Endothelial cell of umbilical vein (primary cell): Measurements from ENCODE around the gene S100A13.

Experiments used
- CTCF ChIP-seq, 2 donors: IDR thresholded peaks; 1 replicate in 1 of 2; 2 replicates in 1 of 2; pipeline ENCODE4 v1.5.1; 2011; ENCODE audit warnings: low read length in 2 of 2, mild to moderate bottlenecking in 2 of 2, moderate library complexity in 2 of 2, control low read depth in 1 of 2, inconsistent platforms in 1 of 2, low read depth in 1 of 2; ENCODE audit not compliant: insufficient read depth in 1 of 2; ENCODE audit errors: extremely low read depth in 1 of 2
- EZH2 ChIP-seq: IDR thresholded peaks from 2 replicates; pipeline ENCODE4 v1.6.1; 2012; ENCODE audit warnings: borderline replicate concordance, low read depth, mild to moderate bottlenecking, moderate library complexity, low read length, inconsistent platforms; ENCODE audit not compliant: severe bottlenecking
- GATA2 ChIP-seq: IDR thresholded peaks from 2 replicates; pipeline ENCODE4 v1.7.0; 2011; ENCODE audit warnings: low read depth, mild to moderate bottlenecking, moderate library complexity, mixed read lengths, low read length; ENCODE audit not compliant: insufficient read length, insufficient read depth
- JUN ChIP-seq: IDR thresholded peaks from 2 replicates; pipeline ENCODE4 v1.6.1; 2011; ENCODE audit warnings: borderline replicate concordance, low read depth; ENCODE audit not compliant: insufficient read length, insufficient read depth
- POLR2A ChIP-seq: IDR thresholded peaks from 2 replicates; pipeline ENCODE4 v1.6.1; 2012; ENCODE audit warnings: low read depth, mild to moderate bottlenecking, control low read depth, low read length
- POLR2AphosphoS5 ChIP-seq: IDR thresholded peaks from 2 replicates; pipeline ENCODE4 v1.6.1; 2012; ENCODE audit warnings: low read depth, mild to moderate bottlenecking, control low read depth, low read length, moderate library complexity; ENCODE audit not compliant: insufficient read depth

GRCh38 chr1:153661111-153661708 is 33.9 kb upstream of the S100A13 start:
- no peak for TF ChIP-seq CTCF (IDR thresholded peaks at IDR 0.05; ENCODE audit: extremely low read depth in 1 of 2, insufficient read depth in 1 of 2, low read depth in 1 of 2, low read length in 2 of 2)
- TF ChIP-seq POLR2A = peak; percentile 6
- peak; percentile 55 for TF ChIP-seq POLR2AphosphoS5
- no peak for TF ChIP-seq JUN
- no peak for TF ChIP-seq GATA2
- TF ChIP-seq EZH2 = no peak
